HCT116 (cell line): ENCODE data around the gene SLC15A3. TPM values are rescaled to one million over a fixed set of nuclear protein-coding genes. Genes with fewer than 3 reads are reported as not detected.

Source experiments
- ATAC-seq: fragments of 200-7000 bp; cut with Tn5 transposase; 2 replicates; pipeline ENCODE4 v1.9.1; 2020; ENCODE audit warnings: mild to moderate bottlenecking, moderate library complexity
- BruUV-seq: library from RNA; stranded (reverse); fragments of 400-500 nt; replicated peaks from 2 replicates; lab custom pipeline; 2021; lab: Mats Ljungman, UMichigan
- CTCF ChIA-PET: fragments of 300-600 bp; sonication (Branson Sonifier 250); formaldehyde crosslinking; loops from one replicate; lab custom pipeline; 2021; ENCODE audit warnings: antibody characterized with exemption; lab: Charles Lee
- POLR2A ChIA-PET: fragments of 300-600, 350-600 bp; sonication (Branson Sonifier 250); formaldehyde crosslinking; loops from one replicate; lab custom pipeline; 2021; ENCODE audit warnings: antibody characterized with exemption; lab: Charles Lee
- RAD21 ChIA-PET, 2 experiments: fragments of 300-600 bp; sonication (Branson Sonifier 250); formaldehyde crosslinking; loops; one replicate each; lab custom pipeline; 2023; ENCODE audit warnings: low total read pairs in 2 of 2; ENCODE audit not compliant: uncharacterized antibody in 2 of 2, unreplicated experiment in 2 of 2, low non-redundant PET in 1 of 2; lab: Charles Lee
- DNase-seq: peaks from one replicate; pipeline ENCODE4 v3.0.0-alpha.2; 2010; ENCODE audit warnings: low read depth, low spot score
- H2AFZ ChIP-seq: fragments of 200-600 bp; shearing (Covaris generic), sonication (generic); 2 replicates; pipeline ENCODE4 v1.6.1; 2017; ENCODE audit warnings: low read depth, mixed run types, mixed read lengths, antibody characterized with exemption, low read length; ENCODE audit not compliant: poor library complexity, severe bottlenecking
- H3K27ac ChIP-seq: 2 replicates; pipeline ENCODE4 v1.5.1; 2012; ENCODE audit warnings: low read depth, low read length
- H3K27me3 ChIP-seq: fragments of 200-600 bp; sonication (generic); 2 replicates; pipeline ENCODE4 v1.6.1; 2016; ENCODE audit warnings: mixed run types, low read length, mixed read lengths; ENCODE audit not compliant: insufficient read depth
- H3K36me3 ChIP-seq, 2 experiments: fragments of 200-500 bp in 1 of 2; fragments of 200-600 bp in 1 of 2; sonication (Bioruptor generic) in 1 of 2; sonication (generic) in 1 of 2; 2 replicates each; pipeline versions ENCODE4 v1.5.1 to v1.6.1; 2014 to 2016; ENCODE audit warnings: low read length in 2 of 2, inconsistent platforms in 1 of 2, mixed read lengths in 1 of 2, mixed run types in 1 of 2; ENCODE audit not compliant: insufficient read depth in 2 of 2, control insufficient read depth in 1 of 2
- H3K4me1 ChIP-seq, 2 experiments: fragments of 200-600 bp in 1 of 2; sonication (generic) in 1 of 2; 2 replicates each; pipeline versions ENCODE4 v1.5.1 to v1.6.1; 2012 to 2017; ENCODE audit warnings: low read length in 2 of 2, inconsistent platforms in 1 of 2, mild to moderate bottlenecking in 1 of 2, mixed read lengths in 1 of 2, mixed run types in 1 of 2, moderate library complexity in 1 of 2; ENCODE audit not compliant: insufficient read depth in 2 of 2, control insufficient read depth in 1 of 2
- H3K4me2 ChIP-seq: fragments of 200-600 bp; sonication (generic); 2 replicates; pipeline ENCODE4 v1.6.1; 2017; ENCODE audit warnings: mixed run types, low read length, mixed read lengths
- H3K4me3 ChIP-seq, 2 experiments: fragments of 200-600 bp in 1 of 2; sonication (generic) in 1 of 2; replicated peaks in 1 of 2; 2 replicates each; pipeline ENCODE4 v1.5.1; 2011 to 2016; ENCODE audit warnings: low read length in 2 of 2, control low read depth in 1 of 2, low read depth in 1 of 2, mild to moderate bottlenecking in 1 of 2, mixed read lengths in 1 of 2, mixed run types in 1 of 2
- H3K79me2 ChIP-seq: fragments of 200-600 bp; sonication (generic); 2 replicates; pipeline ENCODE4 v1.6.1; 2017; ENCODE audit warnings: mild to moderate bottlenecking, mixed run types, low read length, moderate library complexity, mixed read lengths; ENCODE audit not compliant: insufficient read depth
- H3K9ac ChIP-seq: fragments of 200-600 bp; sonication (generic); 2 replicates; pipeline ENCODE4 v1.6.1; 2016; ENCODE audit warnings: low read length, mixed read lengths
- H3K9me2 ChIP-seq: fragments of 200-600 bp; sonication (generic), shearing (Covaris generic); 2 replicates; pipeline ENCODE4 v1.6.1; 2017; ENCODE audit warnings: mixed run types, mild to moderate bottlenecking, moderate library complexity; ENCODE audit not compliant: insufficient read depth
- H3K9me3 ChIP-seq, 2 experiments: fragments of 200-500 bp in 1 of 2; fragments of 200-600 bp in 1 of 2; sonication (Bioruptor generic) in 1 of 2; sonication (generic) in 1 of 2; 2 replicates each; pipeline ENCODE4 v1.6.1; 2014 to 2017; ENCODE audit warnings: low read length in 2 of 2, mixed read lengths in 2 of 2, inconsistent platforms in 1 of 2, low read depth in 1 of 2, mild to moderate bottlenecking in 1 of 2, mixed run types in 1 of 2, moderate library complexity in 1 of 2; ENCODE audit not compliant: control insufficient read depth in 1 of 2, insufficient read depth in 1 of 2
- H4K20me1 ChIP-seq: fragments of 200-600 bp; sonication (generic), shearing (Covaris generic); 2 replicates; pipeline ENCODE4 v1.6.1; 2017; ENCODE audit warnings: mixed run types, mild to moderate bottlenecking, moderate library complexity; ENCODE audit not compliant: insufficient read depth
- EGR1 ChIP-seq: IDR thresholded peaks from 2 replicates; pipeline ENCODE4 v1.6.1; 2012; ENCODE audit warnings: low read depth
- POLR2AphosphoS5 ChIP-seq: IDR thresholded peaks from 2 replicates; pipeline ENCODE4 v1.6.1; 2011; ENCODE audit warnings: mild to moderate bottlenecking, low read depth, low read length, moderate library complexity
- SP1 ChIP-seq: IDR thresholded peaks from 2 replicates; pipeline ENCODE4 v1.6.1; 2012; ENCODE audit warnings: low read depth
- SRF ChIP-seq: IDR thresholded peaks from 2 replicates; pipeline ENCODE4 v1.6.1; 2012; ENCODE audit warnings: low read depth
- TCF7L2 ChIP-seq: IDR thresholded peaks from 2 replicates; pipeline ENCODE4 v1.7.0; 2011; ENCODE audit warnings: borderline replicate concordance, inconsistent platforms; ENCODE audit not compliant: insufficient read depth, insufficient read length; ENCODE audit errors: extremely low read depth
- ZBTB33 ChIP-seq: IDR thresholded peaks from 2 replicates; pipeline ENCODE4 v1.6.1; 2011; ENCODE audit warnings: mild to moderate bottlenecking, low read length, moderate library complexity; ENCODE audit not compliant: insufficient replicate concordance; ENCODE audit errors: extremely low read depth
- ZFX ChIP-seq: fragments of 450-650 bp; IDR thresholded peaks from 2 replicates; pipeline ENCODE4 v1.6.1; 2017
- ZNF274 ChIP-seq: fragments of 200-500 bp; sonication (Bioruptor generic); IDR thresholded peaks from 2 replicates; pipeline ENCODE4 v1.6.1; 2014; ENCODE audit warnings: mild to moderate bottlenecking, low read depth, low read length, inconsistent platforms
- intact Hi-C: fragments of 100-400 bp; cut with micrococcal nuclease; formaldehyde crosslinking; loops from 2 replicates; pipeline ENCODE4 v1.10.0; 2022
- total RNA-seq: library from RNA; stranded (reverse); gene quantifications from one replicate; pipeline ENCODE4 v1.2.1, GENCODE V29; 2021; ENCODE audit not compliant: unreplicated experiment

Gene SLC15A3
- total RNA-seq, 1 experiment from 2014 or later, result not detected

GRCh38 chr11:60927600-60927999 is 24.4 kb downstream of the SLC15A3 start:
- BruUV-seq, result no TSS peak
- H3K27me3 ChIP-seq, result no peaks in the 10 kb centered on the region
- H2AFZ ChIP-seq, result no peak overlapping the region
- H4K20me1 ChIP-seq, result no peaks in the 10 kb centered on the region
- H3K9me2 ChIP-seq, result no peaks in the 10 kb centered on the region
- ATAC-seq (no peak), DNase-seq (no peak)
- peaks cover 13 to 25% of the 10 kb centered on the region in 2 experiments; a peak in 3 of 4 replicates for H3K36me3 ChIP-seq
- H3K9ac ChIP-seq, result no peak overlapping the region
- no peaks in the 10 kb centered on the region; the same call in 1 of the 2 replicates for H3K79me2 ChIP-seq
- ChIA-PET CTCF (no interaction called here), POLR2A (no interaction called here), RAD21 (no interaction called here)
- no peak overlapping the region for H3K27ac ChIP-seq
- H3K4me3 ChIP-seq, result no peak overlapping the region
- H3K4me2 ChIP-seq, result no peak overlapping the region
- intact Hi-C loops, result no loop called here
- H3K9me3 ChIP-seq, result no peaks in the 10 kb centered on the region
- no peak for TF ChIP-seq ZFX
- no peak for TF ChIP-seq ZNF274
- TF ChIP-seq EGR1, result no peak
- no peak for TF ChIP-seq POLR2AphosphoS5
- TF ChIP-seq ZBTB33, result no peak
- no peak for TF ChIP-seq TCF7L2
- TF ChIP-seq SP1, result no peak
- TF ChIP-seq SRF, result no peak
- peaks cover 18 to 26% of the 10 kb centered on the region in 2 experiments for H3K4me1 ChIP-seq
